ENCODE data around the gene CCDC88B.

The CCDC88B gene

DNA sequence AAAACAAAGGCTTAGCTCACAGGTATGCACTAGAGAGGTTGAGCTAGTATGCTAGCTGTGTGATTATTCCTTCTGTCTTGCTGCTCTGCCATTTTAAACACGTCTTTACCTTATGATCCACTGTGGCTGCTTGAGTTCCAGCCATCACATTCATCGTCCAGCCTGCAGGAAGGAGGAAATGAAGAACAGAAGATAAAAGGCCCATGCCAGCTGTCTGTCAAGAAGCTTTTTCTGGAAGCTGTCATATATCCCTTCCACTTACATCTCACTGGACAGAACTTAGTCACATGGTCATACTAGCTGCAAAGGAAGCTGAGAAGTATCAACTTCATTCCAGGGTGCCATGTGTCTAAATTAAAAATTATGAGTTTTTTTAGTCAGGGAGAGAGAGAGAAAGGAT is 12.6 kb upstream of the CCDC88B start:
- no peak for TF ChIP-seq ZBTB7A (IDR thresholded peaks at IDR 0.05; ENCODE audit: low read depth)
- TF ChIP-seq, protein P1, sequence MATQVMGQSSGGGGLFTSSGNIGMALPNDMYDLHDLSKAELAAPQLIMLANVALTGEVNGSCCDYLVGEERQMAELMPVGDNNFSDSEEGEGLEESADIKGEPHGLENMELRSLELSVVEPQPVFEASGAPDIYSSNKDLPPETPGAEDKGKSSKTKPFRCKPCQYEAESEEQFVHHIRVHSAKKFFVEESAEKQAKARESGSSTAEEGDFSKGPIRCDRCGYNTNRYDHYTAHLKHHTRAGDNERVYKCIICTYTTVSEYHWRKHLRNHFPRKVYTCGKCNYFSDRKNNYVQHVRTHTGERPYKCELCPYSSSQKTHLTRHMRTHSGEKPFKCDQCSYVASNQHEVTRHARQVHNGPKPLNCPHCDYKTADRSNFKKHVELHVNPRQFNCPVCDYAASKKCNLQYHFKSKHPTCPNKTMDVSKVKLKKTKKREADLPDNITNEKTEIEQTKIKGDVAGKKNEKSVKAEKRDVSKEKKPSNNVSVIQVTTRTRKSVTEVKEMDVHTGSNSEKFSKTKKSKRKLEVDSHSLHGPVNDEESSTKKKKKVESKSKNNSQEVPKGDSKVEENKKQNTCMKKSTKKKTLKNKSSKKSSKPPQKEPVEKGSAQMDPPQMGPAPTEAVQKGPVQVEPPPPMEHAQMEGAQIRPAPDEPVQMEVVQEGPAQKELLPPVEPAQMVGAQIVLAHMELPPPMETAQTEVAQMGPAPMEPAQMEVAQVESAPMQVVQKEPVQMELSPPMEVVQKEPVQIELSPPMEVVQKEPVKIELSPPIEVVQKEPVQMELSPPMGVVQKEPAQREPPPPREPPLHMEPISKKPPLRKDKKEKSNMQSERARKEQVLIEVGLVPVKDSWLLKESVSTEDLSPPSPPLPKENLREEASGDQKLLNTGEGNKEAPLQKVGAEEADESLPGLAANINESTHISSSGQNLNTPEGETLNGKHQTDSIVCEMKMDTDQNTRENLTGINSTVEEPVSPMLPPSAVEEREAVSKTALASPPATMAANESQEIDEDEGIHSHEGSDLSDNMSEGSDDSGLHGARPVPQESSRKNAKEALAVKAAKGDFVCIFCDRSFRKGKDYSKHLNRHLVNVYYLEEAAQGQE (IDR thresholded peaks at IDR 0.05; ENCODE audit: low read depth): no peak
- TF ChIP-seq NFIC (IDR thresholded peaks at IDR 0.05): no peak
- no peak for TF ChIP-seq EGR1 (IDR thresholded peaks at IDR 0.05)
- TF ChIP-seq, protein P2, sequence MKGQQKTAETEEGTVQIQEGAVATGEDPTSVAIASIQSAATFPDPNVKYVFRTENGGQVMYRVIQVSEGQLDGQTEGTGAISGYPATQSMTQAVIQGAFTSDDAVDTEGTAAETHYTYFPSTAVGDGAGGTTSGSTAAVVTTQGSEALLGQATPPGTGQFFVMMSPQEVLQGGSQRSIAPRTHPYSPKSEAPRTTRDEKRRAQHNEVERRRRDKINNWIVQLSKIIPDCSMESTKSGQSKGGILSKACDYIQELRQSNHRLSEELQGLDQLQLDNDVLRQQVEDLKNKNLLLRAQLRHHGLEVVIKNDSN (IDR thresholded peaks at IDR 0.05): 0 out of 2 replicates have a peak, but pooled peaks have one; percentile 25
- no peak for TF ChIP-seq YY1 (IDR thresholded peaks at IDR 0.05; ENCODE audit: low read depth)
- no peak for TF ChIP-seq CREB1 (IDR thresholded peaks at IDR 0.05; ENCODE audit: low read depth)
- TF ChIP-seq TCF12 (IDR thresholded peaks at IDR 0.05; ENCODE audit: low read depth): no peak

DNA sequence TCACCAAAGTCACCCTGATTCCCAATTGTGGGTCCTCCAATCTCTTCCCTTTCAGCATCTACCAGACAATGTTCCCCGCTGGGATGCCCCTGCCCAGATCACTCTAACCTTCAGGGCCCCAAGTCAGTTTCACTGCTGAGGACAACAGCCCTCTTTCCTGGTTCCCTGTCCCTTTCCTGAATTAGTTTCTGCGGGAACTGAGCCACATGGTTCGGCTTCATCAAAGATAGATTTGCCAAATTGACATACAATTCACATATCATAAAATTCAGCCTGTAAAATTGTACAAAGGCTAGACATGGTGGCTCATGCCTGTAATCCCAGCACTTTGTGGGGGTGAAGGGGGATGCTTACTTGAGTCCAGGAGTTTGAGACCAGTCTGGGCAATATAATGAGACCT is 12.0 kb upstream of the CCDC88B start:
- TF ChIP-seq, protein P2 (IDR thresholded peaks at IDR 0.05): no peak
- TF ChIP-seq TCF12 (IDR thresholded peaks at IDR 0.05; ENCODE audit: low read depth) (no peak), TEAD4 (IDR thresholded peaks at IDR 0.05) (no peak), TAF1 (IDR thresholded peaks at IDR 0.05; ENCODE audit: low read depth) (no peak), NFIC (IDR thresholded peaks at IDR 0.05) (no peak), EGR1 (IDR thresholded peaks at IDR 0.05) (no peak)
- TF ChIP-seq, protein P3, sequence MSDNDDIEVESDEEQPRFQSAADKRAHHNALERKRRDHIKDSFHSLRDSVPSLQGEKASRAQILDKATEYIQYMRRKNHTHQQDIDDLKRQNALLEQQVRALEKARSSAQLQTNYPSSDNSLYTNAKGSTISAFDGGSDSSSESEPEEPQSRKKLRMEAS (IDR thresholded peaks at IDR 0.05): no peak

DNA sequence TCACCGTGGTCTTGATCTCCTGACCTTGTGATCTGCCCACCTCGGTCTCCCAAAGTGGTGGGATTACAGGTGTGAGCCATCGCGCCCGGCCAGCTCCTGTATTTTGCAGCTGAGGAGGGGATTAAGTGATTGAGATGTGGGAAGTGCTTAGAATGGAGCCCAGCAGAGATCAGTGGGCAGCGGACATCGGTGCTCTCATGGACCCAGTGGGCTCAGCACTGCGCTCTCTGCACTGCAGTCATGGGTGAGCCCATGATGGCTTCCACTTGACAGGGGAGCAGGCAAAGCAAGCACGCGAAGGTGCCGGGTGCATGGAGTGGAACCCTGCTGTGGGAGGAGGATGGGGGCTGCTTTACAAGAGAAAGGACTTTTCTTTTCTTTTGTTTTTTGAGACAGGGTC is 9.1 kb upstream of the CCDC88B start:
- TF ChIP-seq, protein P2 (IDR thresholded peaks at IDR 0.05): no peak
- TF ChIP-seq CREB1 (IDR thresholded peaks at IDR 0.05; ENCODE audit: low read depth): no peak
- TF ChIP-seq TEAD4 (IDR thresholded peaks at IDR 0.05): no peak
- no peak for TF ChIP-seq FOXM1 (IDR thresholded peaks at IDR 0.05; ENCODE audit: borderline replicate concordance, low read depth)
- no peak for TF ChIP-seq CEBPB (IDR thresholded peaks at IDR 0.05)
- no peak for TF ChIP-seq EP300 (IDR thresholded peaks at IDR 0.05; ENCODE audit: borderline replicate concordance)
- TF ChIP-seq YY1 (IDR thresholded peaks at IDR 0.05; ENCODE audit: low read depth): no peak
- TF ChIP-seq, protein P1 (IDR thresholded peaks at IDR 0.05; ENCODE audit: low read depth): no peak
- TF ChIP-seq, protein P3 (IDR thresholded peaks at IDR 0.05): no peak
- no peak for TF ChIP-seq EGR1 (IDR thresholded peaks at IDR 0.05)
- no peak for TF ChIP-seq TAF1 (IDR thresholded peaks at IDR 0.05; ENCODE audit: low read depth)
- TF ChIP-seq RAD21 (IDR thresholded peaks at IDR 0.05; ENCODE audit: low read depth): no peak
- TF ChIP-seq NFIC (IDR thresholded peaks at IDR 0.05): no peak
- TF ChIP-seq ZBTB7A (IDR thresholded peaks at IDR 0.05; ENCODE audit: low read depth): no peak
- TF ChIP-seq TCF12 (IDR thresholded peaks at IDR 0.05; ENCODE audit: low read depth): no peak

DNA sequence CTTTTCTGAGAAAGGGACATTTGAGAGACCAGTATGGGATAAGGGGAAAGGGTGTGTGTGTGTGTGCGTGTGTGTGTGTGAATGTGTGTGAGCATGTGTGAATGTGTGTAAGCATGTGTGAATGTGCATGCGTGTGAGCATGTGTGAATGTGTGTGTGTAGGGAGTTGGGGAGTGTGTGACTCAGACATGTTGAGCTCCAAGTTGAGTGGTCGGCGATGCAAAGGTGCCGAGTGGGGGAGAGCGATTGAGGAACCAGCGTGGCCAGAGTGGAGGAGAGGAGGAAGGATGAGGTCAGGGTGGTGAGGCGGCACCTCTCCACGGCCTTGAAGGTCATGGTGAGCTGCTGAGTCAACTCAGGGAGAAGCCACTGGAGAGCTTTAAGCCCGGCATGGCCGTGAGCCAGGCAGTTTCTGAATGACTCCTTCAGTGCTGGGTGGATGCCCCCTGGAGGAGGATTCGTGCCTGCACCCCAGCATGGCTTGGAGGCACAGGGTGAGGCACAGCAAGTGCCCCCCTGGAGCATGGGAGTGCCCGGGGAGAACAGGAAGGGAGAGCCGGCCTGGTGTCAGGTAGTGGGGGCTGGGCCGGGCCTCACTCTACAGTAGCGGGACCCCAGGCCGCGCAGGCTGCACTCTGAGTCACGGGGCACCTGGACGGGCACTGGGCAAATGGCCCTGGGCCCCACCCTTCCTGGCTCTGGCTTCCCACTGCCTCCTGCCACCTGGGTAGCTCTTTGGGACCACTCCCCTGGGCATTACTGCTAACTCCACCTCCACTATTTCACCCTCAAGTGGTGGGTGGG is 8.2 kb upstream of the CCDC88B start:
- TF ChIP-seq NFIC (IDR thresholded peaks at IDR 0.05) (peak; percentile 83), EP300 (IDR thresholded peaks at IDR 0.05; ENCODE audit: borderline replicate concordance) (no peak), ZBTB7A (IDR thresholded peaks at IDR 0.05; ENCODE audit: low read depth) (peak; percentile 71), TAF1 (IDR thresholded peaks at IDR 0.05; ENCODE audit: low read depth) (no peak), FOXM1 (IDR thresholded peaks at IDR 0.05; ENCODE audit: borderline replicate concordance, low read depth) (no peak), RAD21 (IDR thresholded peaks at IDR 0.05; ENCODE audit: low read depth) (peak; percentile 63), TCF12 (IDR thresholded peaks at IDR 0.05; ENCODE audit: low read depth) (peak; percentile 81)
- TF ChIP-seq, protein P2 (IDR thresholded peaks at IDR 0.05): peak; percentile 25; the same call in 1 of the 2 replicates
- TF ChIP-seq, protein P3 (IDR thresholded peaks at IDR 0.05): peak; percentile 31

DNA sequence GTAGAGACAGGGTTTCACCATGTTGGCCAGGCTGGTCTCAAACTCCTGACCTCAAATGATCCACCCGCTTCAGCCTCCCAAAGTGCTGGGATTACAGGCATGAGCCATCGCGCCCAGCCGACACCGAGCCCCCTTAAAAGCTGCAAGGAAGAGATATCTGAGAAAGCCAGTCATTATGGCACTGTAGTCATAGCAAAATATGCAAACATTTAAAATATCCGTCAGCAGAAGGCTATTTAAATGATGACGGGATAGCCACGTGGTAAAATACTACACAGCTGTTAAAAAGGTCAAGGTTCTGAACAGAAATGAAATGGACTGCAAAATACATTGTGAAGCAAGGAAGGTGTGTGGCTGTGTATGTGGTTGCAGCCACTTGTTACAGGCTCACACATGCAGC is 6.4 kb upstream of the CCDC88B start:
- TF ChIP-seq EP300 (IDR thresholded peaks at IDR 0.05; ENCODE audit: borderline replicate concordance) (no peak), NFIC (IDR thresholded peaks at IDR 0.05) (no peak), RAD21 (IDR thresholded peaks at IDR 0.05; ENCODE audit: low read depth) (no peak), ZBTB7A (IDR thresholded peaks at IDR 0.05; ENCODE audit: low read depth) (no peak), TCF12 (IDR thresholded peaks at IDR 0.05; ENCODE audit: low read depth) (no peak), YY1 (IDR thresholded peaks at IDR 0.05; ENCODE audit: low read depth) (no peak), FOXM1 (IDR thresholded peaks at IDR 0.05; ENCODE audit: borderline replicate concordance, low read depth) (no peak), TAF1 (IDR thresholded peaks at IDR 0.05; ENCODE audit: low read depth) (no peak)
- TF ChIP-seq, protein P1 (IDR thresholded peaks at IDR 0.05; ENCODE audit: low read depth): no peak
- TF ChIP-seq, protein P3 (IDR thresholded peaks at IDR 0.05): no peak
- TF ChIP-seq, protein P2 (IDR thresholded peaks at IDR 0.05): no peak

Data from Ishikawa (cell line).